DND-41 (cell line): ENCODE results near the gene LEMD1.
A peak's percentile ranks its signal among the peaks of the same experiment; 100 is the strongest.

ENCODE experiments used
- ATAC-seq: fragments of 200-7000 bp; cut with Tn5 transposase; 3 replicates; pipeline ENCODE4 v1.9.1; 2021; ENCODE audit warnings: low read depth; ENCODE audit not compliant: insufficient read depth
- DNase-seq: peaks from one replicate; pipeline ENCODE4 v3.0.0-alpha.2; 2020
- H2AFZ ChIP-seq: 2 replicates; pipeline ENCODE4 v1.6.0; 2012; ENCODE audit warnings: low read depth, low read length
- H3K27ac ChIP-seq: 2 replicates; pipeline ENCODE4 v1.5.1; 2012; ENCODE audit warnings: low read length, inconsistent platforms
- H3K27me3 ChIP-seq: fragments of 200-600 bp; sonication (generic); 2 replicates; pipeline ENCODE4 v1.6.0; 2012; ENCODE audit warnings: low read length, mild to moderate bottlenecking, inconsistent platforms; ENCODE audit not compliant: insufficient read depth, poor library complexity
- H3K36me3 ChIP-seq: 2 replicates; pipeline ENCODE4 v1.5.1; 2012; ENCODE audit warnings: low read length, inconsistent platforms; ENCODE audit not compliant: insufficient read depth
- H3K4me1 ChIP-seq: 2 replicates; pipeline ENCODE4 v1.5.1; 2012; ENCODE audit warnings: mild to moderate bottlenecking, low read length; ENCODE audit not compliant: insufficient read depth
- H3K4me2 ChIP-seq: 2 replicates; pipeline ENCODE4 v1.6.0; 2012; ENCODE audit warnings: mild to moderate bottlenecking, moderate library complexity, low read length, inconsistent platforms; ENCODE audit not compliant: insufficient read depth
- H3K4me3 ChIP-seq, 2 experiments: fragments of 200-600 bp in 1 of 2; shearing (Covaris generic) in 1 of 2; 2 replicates each; pipeline ENCODE4 v1.5.1; 2012 to 2016; ENCODE audit warnings: inconsistent platforms in 2 of 2, low read length in 2 of 2, mild to moderate bottlenecking in 2 of 2, low read depth in 1 of 2, moderate library complexity in 1 of 2
- H3K79me2 ChIP-seq: 2 replicates; pipeline ENCODE4 v1.6.0; 2012; ENCODE audit warnings: low read length, inconsistent platforms; ENCODE audit not compliant: insufficient read depth
- H3K9ac ChIP-seq: 2 replicates; pipeline ENCODE4 v1.6.0; 2012; ENCODE audit warnings: low read depth, mild to moderate bottlenecking, inconsistent platforms, low read length, moderate library complexity
- H3K9me3 ChIP-seq: 2 replicates; pipeline ENCODE4 v1.5.1; 2012; ENCODE audit warnings: low read length, moderate library complexity, mild to moderate bottlenecking, inconsistent platforms; ENCODE audit not compliant: insufficient read depth, severe bottlenecking
- H4K20me1 ChIP-seq: 2 replicates; pipeline ENCODE4 v1.6.0; 2012; ENCODE audit warnings: low read length; ENCODE audit not compliant: insufficient read depth
- CTCF ChIP-seq: IDR thresholded peaks from 2 replicates; pipeline ENCODE4 v1.5.1; 2012; ENCODE audit warnings: borderline replicate concordance, low read length, moderate library complexity, mild to moderate bottlenecking; ENCODE audit not compliant: poor library complexity, severe bottlenecking; ENCODE audit errors: extremely low read depth
- EZH2 ChIP-seq: IDR thresholded peaks from 3 replicates; pipeline ENCODE4 v1.6.1; 2012; ENCODE audit warnings: borderline replicate concordance, low read depth, mild to moderate bottlenecking, moderate library complexity, low read length, inconsistent platforms; ENCODE audit not compliant: severe bottlenecking

The LEMD1 gene

GRCh38 chr1:205337481-205337880, 84.4 kb downstream of the LEMD1 start:
- H3K4me3 ChIP-seq, result no peak overlapping the region
- peaks cover 20% of the 10 kb centered on the region for H3K27me3 ChIP-seq
- H2AFZ ChIP-seq, result no peak overlapping the region
- H3K27ac ChIP-seq, result no peak overlapping the region
- ATAC-seq (no peak), DNase-seq (no peak)
- no peak overlapping the region for H3K9ac ChIP-seq
- H3K36me3 ChIP-seq, result no peaks in the 10 kb centered on the region
- H3K4me2 ChIP-seq, result no peak overlapping the region
- no peaks in the 10 kb centered on the region for H3K9me3 ChIP-seq
- peaks cover 2% of the 10 kb centered on the region for H4K20me1 ChIP-seq
- no peak for TF ChIP-seq CTCF
- TF ChIP-seq EZH2, result no peak
- no peaks in the 10 kb centered on the region for H3K4me1 ChIP-seq
- H3K79me2 ChIP-seq, result no peaks in the 10 kb centered on the region

GRCh38 chr1:205335692-205336091, 86.2 kb downstream of the LEMD1 start:
- peaks cover 33% of the 10 kb centered on the region for H3K27me3 ChIP-seq
- peaks cover 6% of the 10 kb centered on the region for H4K20me1 ChIP-seq
- no peaks in the 10 kb centered on the region for H3K36me3 ChIP-seq
- H3K4me3 ChIP-seq, result no peak overlapping the region
- no peak overlapping the region for H3K4me2 ChIP-seq
- no peak overlapping the region for H2AFZ ChIP-seq
- no peak for TF ChIP-seq EZH2
- peak; percentile 97 for TF ChIP-seq CTCF
- H3K9me3 ChIP-seq, result no peaks in the 10 kb centered on the region
- no peaks in the 10 kb centered on the region for H3K79me2 ChIP-seq
- no peak overlapping the region for H3K27ac ChIP-seq
- H3K4me1 ChIP-seq, result no peaks in the 10 kb centered on the region
- peak; percentile 75 for DNase-seq
- ATAC-seq, result peak; percentile 95
- no peak overlapping the region for H3K9ac ChIP-seq

GRCh38 chr1:205332015-205332791, 89.7 kb downstream of the LEMD1 start:
- Histone ChIP-seq H3K4me3 (no peak overlapping the region), H3K36me3 (no peaks in the 10 kb centered on the region), H3K27me3 (peaks cover 55% of the 10 kb centered on the region), H3K9me3 (no peaks in the 10 kb centered on the region), H3K27ac (no peak overlapping the region), H4K20me1 (peaks cover 7% of the 10 kb centered on the region), H2AFZ (no peak overlapping the region), H3K79me2 (no peaks in the 10 kb centered on the region), H3K4me2 (no peak overlapping the region), H3K9ac (no peak overlapping the region), H3K4me1 (no peaks in the 10 kb centered on the region)
- TF ChIP-seq CTCF (no peak), EZH2 (no peak)
- DNase-seq, result no peak
- no peak for ATAC-seq
